Measurements from ENCODE around the gene PEX14.
"Not testable (repeated sequence)": the region's sequence is repeated elsewhere in the genome, so short reads cannot be mapped to it uniquely, and the experiment has no call there.

The PEX14 gene

DNA sequence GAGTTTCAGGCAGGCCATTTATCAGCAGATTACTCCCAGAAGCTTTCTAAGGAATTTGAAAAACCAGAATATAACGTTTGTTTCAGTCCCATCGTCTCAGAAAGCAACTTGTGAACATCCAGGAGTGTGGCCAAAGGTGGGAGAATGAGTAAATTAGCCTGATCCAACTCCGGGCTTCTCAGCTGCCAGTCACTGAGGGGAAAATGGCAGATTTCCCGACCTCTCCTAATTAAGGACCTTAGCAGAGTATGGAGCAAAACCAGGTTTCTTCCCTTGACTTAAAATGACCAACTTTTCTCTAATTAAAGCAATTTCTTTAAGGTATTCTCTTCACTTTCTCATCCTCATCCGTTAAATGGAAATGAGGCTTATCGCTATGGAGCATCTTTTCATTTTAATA is 23.9 kb upstream of the PEX14 start:
- no peak for DNase-seq

DNA sequence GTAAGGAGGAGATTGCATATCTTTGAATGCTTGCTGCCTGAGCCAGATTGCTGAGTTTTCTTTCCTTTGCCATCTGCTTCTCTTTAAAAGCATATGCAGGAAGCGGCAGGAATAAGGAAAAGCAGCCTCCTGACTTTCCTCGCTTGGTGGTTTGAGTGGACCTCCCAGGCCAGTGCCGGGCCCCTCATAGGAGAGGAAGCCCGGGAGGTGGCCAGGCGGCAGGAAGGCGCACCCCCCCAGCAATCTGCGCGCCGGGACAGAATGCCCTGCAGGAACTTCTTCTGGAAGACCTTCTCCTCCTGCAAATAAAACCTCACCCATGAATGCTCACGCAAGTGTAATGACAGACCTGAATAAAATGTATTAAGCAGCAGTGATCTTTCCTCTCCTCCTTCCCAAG is 23.5 kb upstream of the PEX14 start:
- no peak for DNase-seq

DNA sequence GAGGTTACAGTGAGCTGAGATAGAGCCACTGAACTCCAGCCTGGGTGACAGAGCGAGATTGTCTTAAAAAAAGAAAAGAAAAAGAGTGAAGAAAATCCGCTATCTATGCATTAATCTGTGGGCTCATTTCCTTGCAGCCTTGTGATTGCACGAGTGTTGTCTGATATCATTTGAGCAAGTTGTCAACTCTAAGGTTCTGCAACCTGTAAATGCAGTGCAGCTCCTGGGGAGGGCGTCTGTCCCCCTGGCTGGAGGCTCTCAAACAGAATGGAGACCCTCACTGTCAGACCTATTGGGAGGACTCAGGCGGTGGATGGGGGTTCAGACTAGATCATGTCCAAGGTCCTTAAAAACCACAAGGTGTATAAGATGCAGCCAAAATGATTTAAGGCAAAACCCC is 18.7 kb upstream of the PEX14 start:
- no peak for DNase-seq

DNA sequence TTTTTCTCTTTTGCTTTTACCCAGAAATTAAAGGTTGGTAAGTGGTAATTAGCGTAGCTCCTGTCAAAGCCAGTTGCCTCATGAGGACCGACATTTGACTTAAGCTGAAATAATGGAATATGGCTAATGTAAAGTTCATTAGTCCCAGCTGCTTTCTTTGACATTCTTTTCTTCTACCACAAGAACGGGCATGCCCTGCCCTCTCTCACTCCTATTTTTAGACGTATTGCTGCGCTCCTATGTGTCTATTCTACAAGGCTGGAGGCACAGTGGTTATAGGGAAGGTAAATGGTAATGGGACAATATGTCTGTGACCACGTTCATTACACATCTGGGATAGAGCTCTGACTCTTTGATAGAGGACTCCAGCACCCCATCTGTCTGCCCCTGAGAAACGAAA is 18.1 kb upstream of the PEX14 start:
- DNase-seq = no peak

DNA sequence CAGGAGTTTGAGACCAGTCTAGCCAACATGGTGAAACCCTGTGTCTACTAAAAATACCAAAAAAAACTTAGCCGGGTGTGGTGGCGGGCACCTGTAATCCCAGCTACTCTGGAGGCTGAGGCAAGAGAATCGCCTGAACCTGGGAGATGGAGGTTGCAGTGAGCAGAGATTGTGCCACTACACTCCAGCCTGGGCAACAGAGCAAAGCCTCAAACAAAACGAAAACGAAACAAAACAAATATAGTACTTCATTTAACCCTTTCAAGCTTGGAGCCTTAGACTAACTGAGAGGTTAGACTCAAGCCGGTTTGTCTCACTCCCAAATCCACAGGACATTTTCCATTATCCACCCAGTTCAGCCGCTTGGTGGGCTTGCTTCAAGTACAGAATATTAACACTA is 17.3 kb upstream of the PEX14 start:
- DNase-seq = not testable (repeated sequence)

DNA sequence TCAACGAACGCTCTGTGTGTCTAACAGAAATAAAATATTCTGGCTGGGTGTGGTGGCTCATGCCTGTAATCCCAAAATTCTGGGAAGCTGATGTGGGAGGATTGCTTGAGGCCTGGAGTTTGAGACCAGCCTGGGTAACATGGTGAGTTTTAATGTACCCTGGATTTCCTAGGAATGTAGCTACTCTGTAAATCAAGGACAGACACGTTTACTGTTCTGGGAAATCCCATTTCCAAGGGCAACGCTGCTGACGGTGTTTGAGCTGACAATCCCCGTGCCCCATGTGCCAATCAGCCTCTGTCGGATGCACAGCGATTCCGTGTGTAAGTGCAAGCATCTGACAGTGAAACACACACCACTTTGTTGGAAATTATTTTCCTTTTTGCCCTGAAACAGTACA is 16.9 kb upstream of the PEX14 start:
- no peak for DNase-seq

DNA sequence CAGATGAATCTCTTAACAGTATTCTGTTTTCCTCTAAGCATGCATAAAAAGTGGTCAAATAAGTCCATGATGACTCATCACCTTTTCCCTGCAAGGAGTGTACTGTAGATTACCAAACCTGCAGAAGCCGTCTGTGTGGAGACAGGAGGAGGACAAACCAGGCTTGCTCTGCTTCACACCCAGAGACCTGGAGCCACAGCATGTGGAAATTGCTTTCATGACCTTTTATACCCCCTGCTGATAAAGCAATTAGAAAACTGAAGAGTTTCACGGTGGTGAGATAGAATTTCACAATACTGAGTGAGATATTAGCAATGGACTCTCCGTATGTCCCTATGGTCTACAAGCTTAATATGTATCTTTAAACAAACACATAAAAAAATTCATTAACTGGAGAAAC is 15.6 kb upstream of the PEX14 start:
- DNase-seq = no peak

DNA sequence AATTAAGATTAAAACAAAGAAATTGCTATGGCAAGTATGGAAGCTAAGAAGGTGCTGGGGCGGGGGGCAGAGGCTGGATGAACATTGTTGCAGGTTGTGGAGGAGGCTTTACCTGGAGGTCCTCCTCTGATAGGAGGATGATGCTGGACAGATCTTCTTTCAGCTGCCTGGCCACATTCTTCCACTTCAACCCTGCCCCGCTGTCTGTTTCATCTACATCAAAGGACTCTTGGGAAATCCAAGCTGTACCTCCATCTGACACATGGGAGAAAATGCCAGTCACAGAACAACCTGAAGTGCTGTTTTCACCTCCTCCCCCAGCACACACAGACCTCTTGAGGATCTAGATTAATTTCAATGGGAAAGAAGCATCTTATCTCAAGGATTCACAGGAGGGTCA is 7.7 kb upstream of the PEX14 start:
- no peak for DNase-seq

DNA sequence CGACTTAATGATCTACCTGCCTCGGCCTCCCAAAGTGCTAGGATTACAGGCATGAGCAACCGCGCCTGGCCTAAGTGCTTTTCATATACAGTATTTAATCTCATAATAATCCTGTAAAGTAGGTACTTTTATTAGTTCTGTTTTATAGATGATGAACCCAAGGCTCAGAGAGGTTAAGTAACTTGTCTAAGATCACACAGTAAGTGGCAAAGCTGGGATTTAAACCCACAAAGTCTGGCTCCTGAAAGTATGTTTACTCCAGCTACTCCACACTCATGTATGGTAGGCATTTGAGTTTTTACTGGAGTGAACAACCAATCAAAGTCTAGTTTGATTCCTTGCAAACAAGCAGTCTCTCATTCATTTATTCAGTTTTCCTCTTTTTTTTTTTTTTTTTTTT is 4.7 kb upstream of the PEX14 start:
- DNase-seq = no peak

DNA sequence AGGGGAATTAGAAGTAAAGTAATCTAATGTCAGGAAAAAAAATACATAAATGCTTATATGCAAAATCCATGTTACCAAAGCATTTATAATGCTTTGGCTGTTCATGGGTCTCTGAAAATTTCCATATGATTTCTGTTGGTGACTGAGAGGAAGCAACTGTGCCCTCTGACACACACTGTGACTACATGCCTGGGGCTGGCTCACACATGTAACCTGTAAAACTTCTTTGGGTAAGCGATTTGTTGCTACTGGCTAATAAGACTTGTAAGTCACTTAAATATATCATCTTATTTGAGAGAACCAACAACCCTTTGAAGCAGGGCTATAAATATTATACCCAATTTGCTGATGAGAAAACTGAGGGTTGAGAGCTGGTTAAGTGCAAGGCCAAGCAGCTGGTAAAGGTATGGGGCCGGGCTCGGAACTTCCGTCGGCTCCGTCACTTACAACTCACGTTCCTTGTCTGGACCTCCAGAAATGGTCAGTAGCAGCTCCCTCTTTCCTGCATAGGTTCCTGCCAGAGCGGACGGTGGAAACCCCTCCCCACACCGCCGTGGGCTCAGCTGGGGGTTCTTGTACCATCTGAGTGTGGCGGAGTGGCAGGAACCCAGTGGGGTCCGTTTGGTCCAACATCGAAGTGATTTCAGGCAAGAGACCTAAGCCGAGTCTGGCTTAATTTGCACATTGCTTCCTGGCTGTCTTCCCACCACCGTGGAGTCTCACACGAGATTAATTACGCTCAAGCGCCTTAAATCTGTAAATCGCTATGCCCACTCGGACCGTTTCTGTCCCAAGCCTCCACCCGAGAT is 3.1 kb upstream of the PEX14 start:
- no peak for DNase-seq

DNA sequence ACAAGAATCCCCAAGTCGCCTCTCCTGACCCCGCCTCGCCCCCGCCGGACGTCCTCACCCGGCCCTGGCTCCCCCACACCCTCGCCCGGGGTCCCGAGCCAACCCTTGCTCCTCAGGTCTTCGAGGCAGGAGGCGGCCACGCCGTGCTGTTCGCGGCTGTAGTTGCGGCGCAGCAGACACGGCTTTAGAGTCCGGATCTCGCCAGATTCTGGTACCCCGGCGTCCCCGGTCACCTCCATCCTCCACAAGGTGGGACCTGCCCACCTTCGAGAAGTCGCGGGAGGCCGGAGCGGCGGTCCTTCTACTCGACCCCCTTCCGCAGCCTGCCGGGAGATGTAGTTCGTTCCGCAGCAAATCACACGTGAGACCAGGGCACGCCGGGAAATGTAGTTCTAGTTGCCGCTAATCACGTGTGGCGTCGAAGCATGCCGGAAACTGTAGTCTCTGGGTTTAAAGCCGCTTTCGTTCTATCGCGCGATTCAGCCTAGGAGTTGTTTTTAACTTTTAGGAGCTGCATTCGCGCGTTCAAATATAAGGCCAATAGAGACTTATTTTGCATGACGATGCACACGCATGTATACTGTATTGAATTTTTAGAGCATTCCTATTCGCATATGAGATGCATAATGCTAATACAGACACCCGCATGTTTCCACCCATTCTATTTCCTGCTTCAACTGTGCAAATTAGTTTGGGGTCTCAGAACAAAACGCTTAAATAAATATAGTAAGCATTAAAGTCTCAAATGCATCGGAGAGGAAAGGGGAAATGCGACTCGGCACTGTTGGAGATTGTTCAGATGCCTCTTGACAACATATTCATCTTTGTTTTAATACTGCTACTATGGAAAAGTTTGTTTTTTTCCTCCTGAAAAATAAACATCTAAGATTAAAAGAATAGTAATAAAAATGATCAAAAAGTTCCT is 2.3 kb upstream of the PEX14 start, which contains the start of gene DFFA:
Gene DFFA (minus strand): TSS at position 310 of the 925 bp plus-strand sequence. CDS start 71 bp downstream, at position 239.
- DNase-seq = peak; percentile 81

DNA sequence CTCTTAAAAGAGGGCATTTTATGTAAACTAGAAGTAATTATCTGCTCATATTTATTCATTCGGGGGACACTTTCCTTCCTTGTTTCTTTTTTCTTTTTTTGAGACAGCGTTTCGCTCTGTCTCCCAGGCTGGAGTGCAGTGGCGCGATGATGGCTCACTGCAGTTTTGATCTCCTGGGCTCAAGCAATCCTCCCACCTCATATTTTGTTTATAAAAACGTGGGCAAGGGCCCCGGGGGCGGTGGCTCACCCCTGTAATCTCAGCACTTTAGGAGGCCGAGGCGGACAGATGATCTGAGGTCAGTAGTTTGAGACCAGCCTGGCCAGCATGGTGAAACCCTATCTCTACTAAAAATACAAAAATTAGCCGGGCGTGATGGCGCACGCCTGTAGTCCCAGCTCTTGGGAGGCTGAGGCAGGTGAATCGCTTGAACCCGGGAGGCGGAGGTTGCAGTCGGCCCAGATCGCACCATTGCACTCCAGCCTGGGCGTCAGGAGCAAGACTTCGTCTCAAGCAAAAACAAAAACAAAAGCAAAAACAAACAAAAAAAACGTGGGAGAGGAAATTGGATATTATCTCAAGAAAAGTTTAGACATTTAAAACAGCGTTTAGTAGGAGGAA is 1.5 kb upstream of the PEX14 start:
- DNase-seq = no peak

DNA sequence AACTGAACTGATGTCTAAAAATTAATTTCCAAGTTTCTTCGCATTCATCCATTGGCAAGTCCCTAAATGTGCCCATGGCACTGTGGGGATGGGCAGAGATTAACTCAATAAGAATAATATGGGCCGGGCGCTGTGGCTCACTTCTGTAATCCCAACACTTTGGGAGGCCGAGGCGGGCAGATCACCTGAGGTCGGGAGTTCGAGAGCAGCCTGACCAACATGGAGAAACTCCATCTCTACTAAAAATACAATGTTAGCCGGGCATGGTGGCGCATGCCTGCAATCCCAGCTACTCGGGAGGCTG is 489 bp upstream of the PEX14 start:
- DNase-seq = not testable (repeated sequence)

DNA sequence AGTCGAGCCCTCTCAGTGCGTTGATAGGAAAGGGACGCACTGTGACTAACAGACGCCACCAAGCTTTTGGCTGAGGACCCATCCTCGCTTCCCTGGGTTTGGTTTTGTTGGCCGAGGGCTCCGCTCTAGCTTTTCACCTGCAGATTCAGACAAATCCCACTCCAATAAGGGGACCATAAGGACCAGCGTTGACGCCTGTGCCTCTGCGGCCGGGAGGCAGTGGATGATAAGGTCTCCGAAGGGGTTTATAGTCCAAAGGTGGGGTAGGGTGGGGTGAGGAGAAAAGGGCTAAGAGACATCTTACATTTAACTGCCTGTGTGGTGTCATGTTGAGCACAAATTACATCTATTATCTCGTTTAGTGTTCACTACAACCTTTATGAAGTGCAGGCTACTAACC is 760 bp downstream of the PEX14 start:
- DNase-seq = no peak

DNA sequence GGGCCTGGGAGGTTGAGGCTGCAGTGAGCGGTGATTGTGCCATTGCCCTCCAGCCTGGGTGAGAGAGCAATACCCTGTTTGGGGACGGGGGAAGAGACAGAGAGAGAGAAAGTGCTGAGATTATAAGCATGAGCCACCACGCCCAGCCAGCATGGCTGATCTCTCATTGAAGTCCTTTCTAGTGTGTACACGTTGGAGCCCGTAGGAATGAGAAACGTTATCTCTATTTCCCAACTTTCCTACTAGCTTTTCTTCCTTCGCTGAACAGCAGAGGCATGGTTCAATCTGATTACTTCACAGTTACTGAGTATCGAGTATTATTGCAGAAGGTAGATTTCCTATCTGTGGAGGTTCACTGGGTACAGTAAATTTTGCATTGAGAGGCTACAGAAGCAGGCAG is 4.5 kb downstream of the PEX14 start:
- DNase-seq = no peak

DNA sequence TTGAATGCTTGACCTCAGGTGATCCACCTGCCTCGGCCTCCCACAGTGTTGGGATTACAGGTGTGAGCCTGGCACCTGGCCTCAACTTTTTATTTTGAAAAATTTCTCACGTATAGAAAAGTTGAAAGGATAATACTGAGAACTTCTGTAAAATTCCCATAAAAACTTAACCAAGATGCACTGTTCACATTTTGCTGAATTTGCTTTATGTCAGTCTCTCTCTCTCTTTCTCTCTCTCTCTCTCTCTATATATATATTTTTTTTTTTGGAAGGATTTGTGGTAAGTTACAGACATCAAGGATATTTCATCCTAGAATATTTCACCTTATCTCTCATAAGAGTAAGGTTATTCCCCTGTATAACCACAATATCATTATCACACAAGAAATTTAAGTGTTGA is 5.9 kb downstream of the PEX14 start:
- no peak for DNase-seq

DNA sequence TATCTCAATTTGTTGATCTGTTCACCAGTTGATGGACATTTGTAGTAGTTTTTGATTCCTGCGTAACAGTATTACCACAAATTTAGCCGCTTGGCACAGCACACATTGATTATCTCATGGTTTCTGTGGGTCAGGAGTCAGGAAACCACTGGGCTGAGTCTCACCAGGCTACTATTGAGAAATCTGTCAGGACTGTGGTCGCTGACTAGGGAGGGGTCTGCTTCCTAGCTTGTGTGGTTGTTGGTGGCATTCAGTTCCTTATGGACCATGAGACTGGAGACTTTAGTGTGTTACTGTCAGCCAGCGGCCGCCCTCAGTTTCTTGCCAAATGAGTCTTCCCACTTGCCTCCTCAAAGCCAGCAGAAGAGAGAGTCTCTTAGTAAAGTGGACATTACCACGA is 9.8 kb downstream of the PEX14 start:
- DNase-seq = no peak

DNA sequence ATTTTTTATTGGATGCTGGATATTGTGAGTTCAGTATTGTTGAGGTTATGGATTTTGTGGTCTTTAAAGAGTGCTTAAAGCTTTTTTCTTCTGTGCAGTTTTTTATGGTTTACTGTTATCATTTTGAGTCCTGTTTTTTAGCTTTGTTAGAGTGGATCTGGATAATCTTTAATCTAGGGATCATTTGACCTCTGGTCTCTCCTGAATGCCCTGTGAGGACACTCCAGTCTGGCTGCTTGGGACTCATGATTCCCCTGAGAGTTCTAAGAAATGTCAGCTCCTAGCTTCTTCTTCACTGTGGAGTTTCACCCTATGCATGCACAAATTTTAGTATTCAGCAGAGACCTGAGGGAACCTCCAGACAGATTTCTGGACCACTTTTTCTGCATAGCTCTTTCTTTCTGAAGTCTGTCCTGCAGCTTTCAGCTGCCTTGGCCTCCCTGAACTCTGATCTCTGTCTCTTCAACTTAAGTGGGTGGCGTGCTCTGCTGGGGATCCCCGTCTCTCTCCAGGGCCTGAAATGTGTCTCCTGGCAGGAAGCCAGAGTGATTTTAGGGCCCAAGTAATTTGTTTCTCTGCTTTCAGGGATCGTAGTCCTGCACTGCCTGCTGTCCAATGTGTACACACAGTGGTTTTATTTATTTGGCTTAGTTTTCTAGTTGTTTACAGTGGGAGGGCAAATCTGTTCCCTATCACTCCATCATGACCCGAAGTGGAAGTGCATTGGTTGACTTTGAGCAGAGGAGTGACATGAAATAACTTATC is 14.7 kb downstream of the PEX14 start:
- no peak for DNase-seq

DNA sequence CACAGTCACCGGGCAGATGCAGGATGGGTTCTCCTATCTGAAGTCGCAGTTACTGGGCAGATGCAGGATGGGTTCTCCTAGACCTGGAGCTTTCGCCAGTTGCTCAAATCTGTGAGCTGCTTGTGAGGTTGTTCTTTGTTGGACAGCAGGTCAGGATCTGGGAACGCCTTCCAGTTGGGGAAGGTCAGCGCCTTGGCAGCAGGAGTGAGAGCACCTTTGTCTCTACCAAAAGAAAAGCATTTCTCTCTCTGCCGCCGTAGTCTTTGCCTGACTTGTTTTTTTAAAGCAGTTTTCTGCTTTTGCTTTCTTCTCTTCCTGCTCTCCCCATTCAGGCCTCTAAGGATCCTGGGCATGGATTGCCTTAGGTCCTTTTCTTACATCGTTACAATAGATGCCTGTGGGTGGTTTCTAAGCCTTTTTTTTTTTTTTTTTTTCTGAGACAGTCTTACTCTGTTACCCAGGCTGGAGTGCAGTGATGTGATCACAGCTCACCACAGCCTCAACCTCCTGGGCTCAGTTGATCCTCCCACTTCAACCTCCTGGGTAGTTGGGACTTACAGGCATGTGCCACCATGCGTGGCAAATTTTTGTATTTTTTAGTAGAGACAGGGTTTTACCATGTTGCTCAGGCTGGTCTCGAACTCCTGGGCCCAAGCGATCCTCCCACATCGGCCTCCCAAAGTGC is 15.7 kb downstream of the PEX14 start:
- no peak for DNase-seq

DNA sequence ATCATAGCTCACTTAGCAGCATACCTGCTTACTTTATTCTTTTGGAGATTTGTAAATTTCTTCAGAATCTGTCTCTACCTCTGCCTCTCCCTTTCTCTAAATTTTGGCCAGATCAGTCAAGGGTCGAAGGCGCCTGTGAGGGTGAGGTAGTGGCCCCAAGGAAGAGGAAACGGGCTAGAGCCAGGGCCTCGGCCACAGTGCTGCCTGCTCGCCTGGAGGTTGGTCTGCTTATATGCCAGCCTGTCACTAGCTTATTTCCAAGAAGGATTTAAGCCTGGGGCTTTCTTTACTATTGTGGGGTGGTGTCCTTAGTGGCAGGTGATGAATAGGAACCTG is 19.6 kb downstream of the PEX14 start:
- DNase-seq = no peak

DNA sequence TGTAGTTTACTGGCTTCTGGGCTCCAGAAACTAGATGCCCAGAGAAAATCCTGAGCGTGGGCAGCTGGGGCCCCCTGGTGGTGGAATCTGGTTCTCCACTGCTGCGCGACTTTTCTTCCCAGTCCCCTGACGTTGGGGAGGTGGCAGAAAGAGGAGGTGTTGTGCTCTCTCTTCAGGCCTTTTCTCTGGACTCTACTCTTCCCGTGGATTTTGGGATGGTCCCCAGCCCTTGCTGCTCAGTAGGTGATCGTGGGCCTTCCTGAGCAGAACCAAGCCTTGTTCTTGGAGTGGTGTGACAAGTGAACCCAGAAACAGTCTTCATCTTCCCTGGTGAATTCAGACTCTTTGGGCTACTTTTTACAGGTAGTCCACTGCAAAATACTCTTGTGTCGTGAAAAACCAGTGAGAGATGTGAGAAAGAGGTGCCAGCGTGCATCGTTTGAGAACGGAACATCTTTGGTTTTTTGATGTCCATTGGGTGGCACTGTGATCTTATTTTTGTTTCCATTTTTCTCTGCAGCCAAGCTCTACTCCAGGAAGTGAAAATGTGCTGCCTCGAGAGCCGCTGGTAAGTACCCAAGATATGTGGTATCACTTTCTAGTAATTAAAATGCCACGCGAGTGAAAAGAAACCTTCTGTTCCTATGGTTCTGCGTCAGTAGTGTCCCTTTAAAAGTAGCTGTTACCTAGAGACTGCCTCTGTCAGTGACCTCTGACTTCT is 20.2 kb downstream of the PEX14 start:
- peak; percentile 32 for DNase-seq

DNA sequence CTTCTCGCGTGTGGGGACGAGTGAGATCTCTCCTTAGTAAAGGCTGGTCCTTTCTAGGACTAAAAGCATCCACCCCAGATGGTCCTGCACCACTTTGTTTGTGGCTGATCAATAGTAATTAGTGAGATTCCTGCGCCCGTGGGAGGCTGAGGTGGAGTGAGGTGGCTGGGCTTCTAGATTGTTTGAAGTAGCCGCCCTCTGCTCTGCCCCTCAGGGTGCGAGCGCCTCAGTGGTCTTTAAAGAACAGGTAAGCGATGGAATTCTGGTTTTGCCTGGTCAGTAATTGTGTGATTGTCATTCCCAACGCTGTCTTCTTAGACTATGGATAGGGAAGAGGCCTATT is 20.7 kb downstream of the PEX14 start:
- DNase-seq = no peak
